NCI-H446 treated with DMSO at 0.1 percent for 48 hours (cell line): ENCODE data around the gene KIF3A.

Experiments
- DNase-seq: peaks from one replicate; lab custom pipeline; 2025; lab: John Stamatoyannopoulos, UW

The KIF3A gene

GRCh38 chr5:132736853-132737833 is at the start of gene KIF3A:
KIF3A (minus strand) TSS chr5:132737546; CDS start chr5:132737419, 127 bp downstream.
- DNase-seq, result peak; percentile 89

GRCh38 chr5:132787076-132787475 is 49.7 kb upstream of the KIF3A start:
- DNase-seq, result no peak

- DNase-seq, result no peak
These were observed 48.5 kb upstream of the KIF3A start for GRCh38 chr5:132785864-132786263.

- DNase-seq, result no peak
These were observed 48.0 kb upstream of the KIF3A start for GRCh38 chr5:132785365-132785764.

- no peak for DNase-seq
These were observed 44.8 kb upstream of the KIF3A start for GRCh38 chr5:132782101-132782500.

- DNase-seq, result no peak
These were observed 43.7 kb upstream of the KIF3A start for GRCh38 chr5:132781029-132781428.

GRCh38 chr5:132780577-132780976 is 43.2 kb upstream of the KIF3A start:
- DNase-seq, result no peak

GRCh38 chr5:132779961-132780360 is 42.6 kb upstream of the KIF3A start:
- no peak for DNase-seq

GRCh38 chr5:132778856-132779255 is 41.5 kb upstream of the KIF3A start:
- no peak for DNase-seq

GRCh38 chr5:132778129-132778528 is 40.8 kb upstream of the KIF3A start:
- DNase-seq, result no peak

- no peak for DNase-seq
These were observed 40.1 kb upstream of the KIF3A start, which contains the start of gene SEPTIN8 for GRCh38 chr5:132777209-132778069. SEPTIN8 (minus strand) TSS chr5:132777239; CDS start chr5:132777137, 102 bp downstream.

GRCh38 chr5:132776938-132777208 is 39.5 kb upstream of the KIF3A start:
- no peak for DNase-seq

- no peak for DNase-seq
These were observed 39.0 kb upstream of the KIF3A start for GRCh38 chr5:132776131-132776937.

- DNase-seq, result no peak
These were observed 38.2 kb upstream of the KIF3A start for GRCh38 chr5:132775476-132775961.

- no peak for DNase-seq
These were observed 37.5 kb upstream of the KIF3A start for GRCh38 chr5:132774896-132775295.

- DNase-seq, result no peak
These were observed 37.1 kb upstream of the KIF3A start for GRCh38 chr5:132774406-132774805.

- DNase-seq, result no peak
These were observed 36.4 kb upstream of the KIF3A start for GRCh38 chr5:132773601-132774355.

GRCh38 chr5:132773114-132773513 is 35.8 kb upstream of the KIF3A start:
- DNase-seq, result no peak

GRCh38 chr5:132772291-132773070 is 35.1 kb upstream of the KIF3A start:
- no peak for DNase-seq

GRCh38 chr5:132771503-132771998 is 34.2 kb upstream of the KIF3A start:
- no peak for DNase-seq
